ENCODE results near the gene IKZF5. TPM values are rescaled to one million over a fixed set of nuclear protein-coding genes. Genes with fewer than 3 reads are reported as not detected.

Gene IKZF5
- total RNA-seq, 1 donor from 2014 or later, result 18.5 TPM

DNA sequence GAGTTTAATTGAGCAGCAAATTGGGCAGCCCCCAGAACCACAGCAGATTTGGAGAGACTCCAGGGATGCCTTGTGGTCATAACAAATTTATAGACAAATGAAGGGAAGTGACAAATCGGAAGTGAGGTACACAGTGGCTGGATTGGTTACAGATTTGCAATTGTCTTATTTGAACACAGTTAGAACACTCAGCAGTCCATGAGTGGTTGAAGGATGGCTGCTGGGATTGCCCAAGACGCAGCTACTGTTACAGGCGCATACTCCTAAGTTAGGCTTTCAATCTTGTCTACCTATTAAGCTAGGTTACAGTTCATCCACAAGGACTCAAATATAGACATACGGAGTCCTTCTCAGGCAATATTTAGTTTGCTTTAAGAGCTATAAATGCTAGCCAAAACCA is 7.6 kb upstream of the IKZF5 start:
- DNase-seq (ENCODE audit: low spot score), result no peak

DNA sequence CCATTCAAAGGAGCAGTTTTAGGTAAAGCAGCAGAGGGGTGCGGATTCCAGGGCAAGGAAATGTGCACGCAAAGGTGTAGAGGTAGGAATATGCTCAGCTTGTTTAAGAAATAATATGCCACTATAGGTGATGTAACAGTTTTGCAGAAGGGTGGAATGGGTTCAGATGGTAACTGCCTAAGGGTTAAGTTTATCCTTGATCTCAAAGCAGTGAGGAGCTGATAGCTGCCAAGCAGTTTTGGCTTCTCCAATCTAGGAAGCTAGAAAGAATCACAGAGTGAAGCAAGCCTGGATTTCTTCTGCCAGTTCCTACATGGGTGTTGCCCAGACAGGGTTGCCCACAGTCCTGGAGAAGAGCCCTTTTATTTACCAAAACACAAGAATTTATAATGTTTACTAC is 6.2 kb upstream of the IKZF5 start:
- no peak for DNase-seq (ENCODE audit: low spot score)

DNA sequence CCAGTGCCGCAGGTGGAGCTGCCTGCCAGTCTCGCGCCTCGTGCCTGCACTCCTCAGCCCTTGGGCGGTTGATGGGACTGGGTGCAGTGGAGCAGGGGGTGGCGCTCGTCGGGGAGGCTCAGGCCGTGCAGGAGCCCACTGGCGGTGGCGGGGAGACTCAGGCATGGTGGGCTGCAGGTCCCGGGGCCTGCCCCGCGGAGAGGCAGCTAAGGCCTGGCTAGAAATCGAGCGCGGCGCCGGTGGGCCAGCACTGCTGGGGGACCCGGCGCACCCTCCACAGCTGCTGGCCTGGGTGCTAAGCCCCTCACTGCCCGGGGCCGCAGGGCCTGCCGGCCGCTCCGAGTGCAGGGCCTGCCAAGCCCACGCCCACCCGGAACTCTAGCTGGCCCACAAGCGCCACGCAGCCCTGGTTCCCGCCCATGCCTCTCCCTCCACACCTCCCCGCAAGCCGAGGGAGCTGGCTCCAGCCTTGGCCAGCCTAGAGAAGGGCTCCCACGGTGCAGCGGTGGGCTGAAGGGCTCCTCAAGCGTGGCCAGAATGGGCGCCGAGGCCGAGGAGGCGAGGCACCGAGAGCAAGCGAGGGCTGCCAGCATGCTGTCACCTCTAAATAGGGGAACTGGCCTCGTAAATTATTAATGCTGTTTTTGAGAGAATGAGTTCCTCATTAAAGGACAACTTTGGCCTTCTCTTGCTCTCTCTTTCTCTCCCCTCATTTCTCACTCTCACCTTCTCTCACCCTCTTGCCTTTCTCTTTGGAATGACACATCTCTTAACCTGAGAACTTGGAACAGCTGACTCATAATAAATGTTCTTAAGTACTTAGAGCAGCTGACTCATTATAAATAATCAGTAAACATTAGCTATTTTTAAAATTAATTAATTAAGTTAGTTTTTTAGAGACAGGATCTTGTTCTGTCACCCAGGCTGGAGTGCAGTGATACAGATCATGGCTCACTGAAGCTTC is 5.1 kb upstream of the IKZF5 start:
- DNase-seq (ENCODE audit: low spot score), result no peak

GRCh38 chr10:123011987-123012386 is 3.4 kb upstream of the IKZF5 start:
- DNase-seq (ENCODE audit: low spot score), result no peak

- DNase-seq (ENCODE audit: low spot score), result no peak
These were observed 668 bp upstream of the IKZF5 start for GRCh38 chr10:123009105-123009820.

- peak; percentile 64 for DNase-seq (ENCODE audit: low spot score)
These were observed 839 bp downstream of the IKZF5 start for GRCh38 chr10:123007558-123008354.

DNA sequence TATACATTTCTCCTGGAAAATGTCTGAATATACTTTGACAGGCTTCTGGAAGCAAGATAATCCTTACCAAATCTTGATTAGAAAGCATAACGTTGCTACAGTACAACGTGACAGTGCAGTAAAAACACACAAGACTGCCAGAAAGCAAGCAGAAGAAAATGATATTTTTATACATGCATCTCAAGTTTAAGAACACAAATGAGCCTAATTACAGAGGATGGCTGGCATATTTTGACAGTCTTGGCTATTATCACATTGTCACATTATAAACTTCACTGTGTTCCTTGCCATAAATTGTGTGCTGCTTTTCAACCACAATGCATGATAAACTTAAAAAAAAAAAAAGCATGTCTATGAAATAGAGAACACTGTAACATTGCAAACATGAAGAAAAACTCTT is 4.3 kb downstream of the IKZF5 start:
- no peak for DNase-seq (ENCODE audit: low spot score)

- no peak for DNase-seq (ENCODE audit: low spot score)
These were observed 7.2 kb downstream of the IKZF5 start for GRCh38 chr10:123001370-123001769.

DNA sequence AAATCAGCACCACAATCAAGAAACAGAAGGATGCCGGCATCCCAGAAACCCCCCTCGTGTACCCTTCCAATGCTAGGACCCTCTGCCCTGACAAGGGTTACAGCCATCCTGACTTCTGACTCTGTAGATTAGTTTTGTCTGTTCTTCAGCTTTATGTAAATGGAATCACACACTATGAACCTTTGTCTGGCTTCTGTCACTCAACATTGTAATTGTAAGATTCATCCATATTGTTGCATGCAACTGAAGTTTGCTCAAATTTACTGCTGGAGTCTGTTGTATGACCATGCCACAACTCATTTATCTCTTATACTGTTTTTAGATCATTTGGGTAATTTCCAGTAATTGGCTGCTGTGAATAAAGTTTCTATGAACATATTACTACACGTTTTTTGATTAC is 8.4 kb downstream of the IKZF5 start:
- DNase-seq (ENCODE audit: low spot score), result no peak

GRCh38 chr10:122999347-122999746 is 9.2 kb downstream of the IKZF5 start:
- DNase-seq (ENCODE audit: low spot score), result no peak

DNA sequence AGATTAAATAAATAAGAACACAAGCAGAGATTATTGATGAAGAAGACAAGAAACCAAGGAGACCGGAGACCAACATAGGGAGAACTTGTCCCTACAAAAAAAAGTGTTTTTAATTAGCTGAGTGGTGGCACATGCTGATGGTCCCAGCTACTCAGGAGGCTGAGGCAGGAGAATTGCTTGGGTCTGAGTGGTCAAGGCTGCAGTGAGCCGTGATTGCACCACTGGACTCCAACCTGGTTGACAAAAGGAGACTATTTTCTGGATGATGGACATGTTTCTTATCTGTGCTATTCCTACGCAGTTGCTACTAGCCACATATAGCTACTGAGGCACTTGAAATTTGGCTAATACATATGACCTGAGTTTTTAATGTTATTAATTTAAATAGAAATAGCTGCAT is 9.7 kb downstream of the IKZF5 start:
- DNase-seq (ENCODE audit: low spot score), result no peak

- DNase-seq (ENCODE audit: low spot score), result no peak
These were observed 10.2 kb downstream of the IKZF5 start for GRCh38 chr10:122998360-122998917.

GRCh38 chr10:122997864-122998263 is 10.7 kb downstream of the IKZF5 start:
- no peak for DNase-seq (ENCODE audit: low spot score)

- DNase-seq (ENCODE audit: low spot score), result no peak
These were observed 12.7 kb downstream of the IKZF5 start for GRCh38 chr10:122995936-122996335.

GRCh38 chr10:122993797-122994336 is 14.7 kb downstream of the IKZF5 start:
- DNase-seq (ENCODE audit: low spot score), result no peak

GRCh38 chr10:122992031-122992585 is 16.5 kb downstream of the IKZF5 start:
- DNase-seq (ENCODE audit: low spot score), result no peak

DNA sequence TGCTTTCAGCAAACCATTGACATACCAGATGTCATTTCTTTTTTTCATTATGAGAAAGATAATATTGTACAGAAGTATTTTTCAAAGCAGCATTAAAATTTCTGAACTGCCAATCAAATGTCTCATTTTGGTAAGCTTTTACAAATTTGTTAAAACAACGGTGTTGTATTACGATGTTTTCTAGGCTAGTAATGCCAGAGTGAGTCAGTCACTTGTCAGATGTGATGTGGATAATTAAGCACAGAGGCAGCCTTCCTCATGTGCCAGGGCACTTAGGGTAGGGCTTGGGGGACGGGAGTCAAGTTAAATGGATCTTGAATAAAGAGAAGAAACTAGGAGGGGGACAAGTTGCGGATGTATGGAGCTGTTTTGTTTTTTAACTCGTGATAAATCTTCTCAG is 18.3 kb downstream of the IKZF5 start:
- DNase-seq (ENCODE audit: low spot score), result no peak

DNA sequence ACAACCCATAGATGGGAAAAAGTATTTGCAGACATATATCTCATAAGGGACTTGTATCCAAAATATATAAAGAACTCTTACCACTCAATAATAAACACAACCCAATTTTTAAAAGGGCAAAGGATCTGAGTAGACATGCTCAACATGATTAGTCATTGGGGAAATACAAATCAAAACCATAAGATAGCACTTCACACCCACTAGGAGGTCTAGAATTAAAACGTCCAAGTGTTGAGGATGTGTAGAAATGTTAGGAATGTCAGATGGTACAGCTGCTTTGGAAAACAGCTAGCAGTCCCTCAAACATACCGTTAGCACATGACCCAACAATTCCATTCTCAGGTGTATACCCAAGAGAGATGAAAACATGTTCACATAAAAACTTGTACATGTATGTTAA is 20.1 kb downstream of the IKZF5 start:
- DNase-seq (ENCODE audit: low spot score), result no peak

DNA sequence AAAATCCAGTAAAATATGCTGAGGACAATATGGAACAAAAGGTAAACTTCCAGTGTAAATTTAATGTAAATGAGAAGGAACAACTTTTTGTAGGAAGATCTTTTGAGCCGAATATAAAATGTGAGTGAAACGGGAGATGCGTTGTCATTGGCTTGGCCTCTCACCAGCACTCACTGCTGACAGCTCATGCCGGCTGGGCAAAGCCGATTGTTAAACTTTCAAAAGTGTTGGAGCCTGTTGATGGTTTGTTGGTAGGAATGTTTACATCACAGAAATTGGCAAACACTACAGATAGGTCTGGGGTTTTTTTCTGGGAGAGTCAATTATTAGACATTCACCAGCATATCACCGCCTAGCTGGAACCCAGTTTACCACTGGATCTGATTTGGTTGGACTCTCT is 22.3 kb downstream of the IKZF5 start:
- DNase-seq (ENCODE audit: low spot score), result no peak

DNA sequence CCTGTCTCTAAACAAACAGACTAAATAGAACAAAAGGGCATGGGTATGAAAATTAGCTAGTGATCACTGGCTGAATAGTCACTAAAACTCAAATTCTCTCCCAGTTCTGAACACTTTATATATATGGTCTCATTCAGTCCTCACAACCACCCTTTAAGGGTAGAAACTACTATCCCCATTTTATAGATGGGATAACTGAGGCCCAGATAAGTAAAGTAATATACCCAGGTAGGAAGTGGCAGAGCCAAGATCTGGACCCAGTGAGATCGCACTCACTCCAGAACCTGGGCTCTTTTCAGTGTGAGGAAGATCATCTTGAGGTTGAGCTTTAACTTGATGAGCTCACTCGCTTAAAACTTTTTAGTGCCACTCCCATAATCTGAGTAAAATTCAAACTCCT is 23.9 kb downstream of the IKZF5 start:
- no peak for DNase-seq (ENCODE audit: low spot score)

DNA sequence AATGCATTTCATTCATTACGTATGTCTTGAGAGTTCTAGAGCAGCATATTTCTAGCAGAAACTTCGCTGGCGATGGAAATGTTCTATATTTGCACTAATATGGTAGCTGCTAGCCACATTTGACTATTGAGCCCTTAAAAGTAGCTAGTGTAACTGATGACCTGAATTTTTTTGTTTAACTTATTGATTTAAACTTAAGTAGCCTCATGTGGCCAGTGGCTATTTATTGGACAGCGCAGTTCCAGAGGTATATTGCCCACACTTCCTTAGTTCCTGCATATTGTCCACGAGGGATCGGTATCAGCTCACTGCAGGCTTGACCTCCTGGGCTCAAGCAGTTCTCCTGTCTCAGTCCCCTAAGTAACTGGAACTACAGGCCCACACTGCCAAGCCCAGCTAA is 24.7 kb downstream of the IKZF5 start:
- no peak for DNase-seq (ENCODE audit: low spot score)

Measured in ureter (tissue), 1 donor.